ENCODE results near the gene OR51B6. TPM values are rescaled to one million over a fixed set of nuclear protein-coding genes. Genes with fewer than 3 reads are reported as not detected.
"Not testable (repeated sequence)": the region's sequence is repeated elsewhere in the genome, so short reads cannot be mapped to it uniquely, and the experiment has no call there.

OR51B6 gene
- total RNA-seq, 1 experiment from 2014 or later, result not detected

GRCh38 chr11:5349550-5349949, 1.8 kb upstream of the OR51B6 start (continued):
- TF ChIP-seq PRDM15 (CRISPR knock-in tag; IDR thresholded peaks at IDR 0.05) (no peak), TCF7 (CRISPR knock-in tag; IDR thresholded peaks at IDR 0.05; ENCODE audit: low read depth) (no peak), ARID4B (CRISPR knock-in tag; IDR thresholded peaks at IDR 0.05; ENCODE audit: borderline replicate concordance) (no peak), E2F5 (CRISPR knock-in tag; IDR thresholded peaks at IDR 0.05) (no peak), USF1 (CRISPR knock-in tag; IDR thresholded peaks at IDR 0.05) (no peak), NFE2L1 (CRISPR knock-in tag; IDR thresholded peaks at IDR 0.05) (no peak), TP53 (CRISPR knock-in tag; IDR thresholded peaks at IDR 0.05) (no peak), ZNF281 (CRISPR knock-in tag; IDR thresholded peaks at IDR 0.05) (no peak), SP1 (CRISPR knock-in tag; conservative IDR thresholded peaks at IDR 0.05) (no peak), FOXP4 (CRISPR knock-in tag; IDR thresholded peaks at IDR 0.05) (no peak), USF2 (CRISPR knock-in tag; IDR thresholded peaks at IDR 0.05) (no peak), MYBL2 (CRISPR knock-in tag; IDR thresholded peaks at IDR 0.05) (no peak), HMGA2 (CRISPR knock-in tag; IDR thresholded peaks at IDR 0.05) (no peak), ZSCAN18 (CRISPR knock-in tag; IDR thresholded peaks at IDR 0.05) (no peak)

- H3K27me3 Mint-ChIP-seq (ENCODE audit: low read depth); H3K4me3 Mint-ChIP-seq; H3K27ac Mint-ChIP-seq; ATAC-seq; H3K36me3 Mint-ChIP-seq; CTCF ChIA-PET; DNase-seq (ENCODE audit: low spot score); POLR2A ChIA-PET; H3K4me1 Mint-ChIP-seq: not testable (repeated sequence)
- H3K9me3 Mint-ChIP-seq, result peaks cover 11% of the 10 kb centered on the region
Measured at GRCh38 chr11:5356031-5356430, 4.7 kb downstream of the OR51B6 start.

Measured in WTC11 (cell line).